Stimulated activated CD8-positive, alpha-beta memory T cell treated with anti-CD3 and anti-CD28 coated beads, Interleukin-15, amount 100 ng/mL, for 48 hours (primary cell): ENCODE measurements around the gene TIE1.

Experiments
- DNase-seq, 2 donors: peaks; one replicate each; pipeline ENCODE4 v3.0.0-alpha.2; 2020; ENCODE audit warnings: low read depth in 2 of 2

Gene TIE1

DNA sequence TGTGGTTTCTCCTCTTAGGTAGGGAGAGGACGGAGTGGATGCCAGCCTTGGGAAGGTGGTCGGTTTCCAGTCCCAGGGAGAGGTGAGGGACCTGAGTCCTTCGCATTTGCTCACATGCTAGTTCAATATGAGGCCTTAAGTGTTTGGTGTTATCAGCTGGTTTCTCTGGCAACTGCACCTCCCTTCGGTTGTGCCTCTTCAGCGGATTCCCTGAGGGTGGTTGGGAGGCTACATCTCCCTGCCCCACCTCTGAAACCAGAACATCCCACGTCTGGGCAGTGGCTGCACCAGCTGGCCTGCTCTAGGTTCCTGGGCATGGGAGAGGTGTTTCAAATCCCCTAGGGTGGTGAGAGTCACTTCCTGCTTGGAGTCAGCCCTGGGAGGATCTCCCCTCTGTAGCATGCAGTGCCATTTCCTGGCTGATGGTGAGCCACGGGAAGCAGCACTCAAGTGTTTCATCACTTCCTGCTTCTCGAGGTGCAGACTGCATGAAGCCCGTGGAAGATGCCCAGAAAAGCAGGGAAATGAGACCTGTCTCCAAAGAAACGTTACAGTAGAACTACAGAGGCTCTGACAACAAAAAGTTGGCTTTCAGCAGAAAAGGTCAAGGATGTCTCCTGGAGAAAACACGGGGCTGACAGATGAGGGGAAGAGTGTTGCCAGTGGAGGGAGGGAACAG, 26.5 kb upstream of the TIE1 start:
- peak in 1 of 2 donors; percentile 9 for DNase-seq

DNA sequence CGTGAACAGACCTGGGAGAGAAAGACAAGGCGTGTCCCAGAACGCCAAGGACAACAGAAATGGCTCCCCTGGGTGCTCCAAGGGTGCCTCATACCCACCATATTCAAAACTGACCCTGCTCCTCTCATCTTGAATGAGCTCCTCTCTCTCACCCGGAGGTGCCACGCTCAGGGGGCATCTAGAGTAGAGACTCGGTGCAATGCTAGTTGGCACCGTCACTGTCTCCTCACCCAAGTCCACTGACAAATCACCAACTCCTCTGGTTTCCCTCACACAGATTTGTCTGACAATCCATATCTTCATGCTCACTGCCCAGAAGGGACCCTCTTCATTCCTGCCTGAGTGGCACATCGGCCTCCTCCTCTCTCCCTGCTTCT, 26.0 kb upstream of the TIE1 start:
- DNase-seq = no peak

DNA sequence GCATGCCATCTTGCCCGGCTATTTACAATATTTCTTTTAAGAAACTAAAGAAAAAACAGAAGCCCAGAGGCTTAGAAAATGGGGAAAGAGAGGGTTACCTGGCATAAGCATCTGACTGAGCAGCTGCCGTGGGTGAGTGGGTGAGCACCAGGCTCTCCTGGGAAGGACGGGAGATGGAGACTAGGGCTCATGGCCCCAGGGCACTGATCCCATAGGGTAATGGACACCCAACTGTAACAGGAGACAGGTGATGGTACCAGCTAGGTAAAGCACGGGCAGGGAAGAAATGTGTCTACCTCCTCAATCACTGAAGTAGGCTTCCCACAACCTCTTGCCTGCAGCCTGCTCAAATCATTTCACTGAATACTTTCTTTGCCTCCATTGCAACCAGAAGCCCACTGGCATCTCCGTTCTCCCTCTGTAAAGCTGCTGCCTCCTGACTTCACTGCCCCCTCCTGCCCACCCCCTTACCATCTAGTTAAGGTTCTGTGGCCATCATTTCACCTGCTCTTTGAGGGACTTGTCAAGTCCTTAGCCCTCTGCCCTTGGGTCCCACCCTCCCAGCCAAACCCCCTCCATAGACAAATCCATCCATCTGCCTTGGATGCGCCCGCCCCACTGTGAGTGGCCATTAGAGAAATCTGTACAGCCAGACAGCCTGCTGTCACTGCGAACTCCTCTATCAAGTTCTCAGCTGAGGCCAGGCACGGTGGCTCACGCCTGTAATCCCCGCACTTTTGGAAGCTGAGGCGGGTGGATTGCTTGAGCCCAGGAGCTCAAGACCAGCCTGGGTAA, 24.8 kb upstream of the TIE1 start:
- no peak for DNase-seq

DNA sequence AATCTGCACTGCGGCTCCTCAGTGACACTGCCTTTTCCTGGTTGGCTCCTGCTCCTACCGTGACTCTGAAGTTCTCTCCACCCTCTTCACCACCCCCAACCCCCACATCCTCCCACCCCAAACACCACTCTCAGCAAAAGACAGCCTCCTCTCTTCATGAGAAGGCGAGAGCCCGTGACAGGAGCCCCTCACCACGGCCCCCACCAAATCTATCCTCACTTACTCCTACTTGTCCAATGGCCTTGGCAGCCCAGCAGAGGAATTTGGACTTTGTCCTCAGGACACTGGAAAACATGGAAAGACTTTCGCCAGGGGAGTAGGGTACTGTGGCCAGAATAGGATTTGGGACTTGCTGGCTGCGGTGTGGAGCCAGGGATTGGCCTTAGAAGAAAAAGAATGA, 24.1 kb upstream of the TIE1 start:
- DNase-seq = no peak

DNA sequence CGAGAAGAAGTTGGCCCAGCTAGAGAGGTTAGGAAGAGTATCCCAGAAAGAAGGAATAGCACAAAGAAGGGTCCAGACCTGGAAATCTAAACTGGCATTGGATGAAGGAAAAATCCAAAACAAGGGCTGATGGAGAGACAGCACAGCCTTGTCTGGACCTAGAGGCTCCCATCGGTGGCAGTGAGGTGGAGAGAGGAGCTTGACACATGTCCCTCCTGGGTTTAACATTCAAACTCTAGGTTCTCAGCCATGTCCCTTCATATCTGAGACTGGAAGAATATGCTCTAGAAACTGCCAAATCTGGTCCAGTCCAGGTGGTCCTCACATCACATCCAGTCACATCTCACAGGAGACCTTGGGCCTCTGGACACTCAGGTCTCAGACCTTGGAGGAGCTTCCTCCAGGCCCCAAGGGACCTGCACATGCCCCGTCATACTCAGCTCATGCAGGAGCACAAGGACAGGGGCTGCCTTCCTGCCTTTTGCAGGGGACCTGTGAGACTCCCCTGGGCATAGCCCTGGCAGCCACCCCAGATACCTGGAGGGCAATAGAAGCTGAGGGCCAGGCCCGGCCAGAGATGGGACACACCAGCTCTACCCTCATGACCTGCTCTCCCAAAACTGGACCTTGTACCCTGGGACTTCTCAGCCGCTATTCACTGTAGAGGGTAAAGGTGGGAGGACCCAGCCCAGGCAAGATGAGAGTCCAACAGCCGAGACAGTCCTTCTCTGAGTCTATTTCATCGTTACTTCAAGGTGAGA, 23.5 kb upstream of the TIE1 start:
- no peak for DNase-seq

DNA sequence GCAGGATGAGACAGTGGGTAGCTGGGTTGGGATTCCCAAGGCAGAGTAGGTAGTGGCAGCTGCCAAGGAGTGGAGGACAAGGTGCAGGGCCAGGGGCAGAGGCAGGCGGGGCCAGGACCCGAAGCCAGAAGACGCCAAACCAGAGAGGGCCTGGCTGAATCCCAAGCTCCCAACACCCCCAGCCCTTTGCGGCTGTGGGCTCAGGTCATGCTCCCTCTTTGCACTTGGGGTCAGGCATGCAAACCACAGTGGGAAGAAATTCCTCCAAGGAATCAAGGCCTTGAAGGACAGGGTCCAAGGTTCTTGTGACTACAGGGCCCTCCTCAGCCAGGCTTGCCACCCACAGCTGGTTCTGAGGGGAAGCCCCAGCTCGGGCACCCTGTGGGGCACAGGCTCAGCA, 21.6 kb upstream of the TIE1 start:
- DNase-seq = no peak

DNA sequence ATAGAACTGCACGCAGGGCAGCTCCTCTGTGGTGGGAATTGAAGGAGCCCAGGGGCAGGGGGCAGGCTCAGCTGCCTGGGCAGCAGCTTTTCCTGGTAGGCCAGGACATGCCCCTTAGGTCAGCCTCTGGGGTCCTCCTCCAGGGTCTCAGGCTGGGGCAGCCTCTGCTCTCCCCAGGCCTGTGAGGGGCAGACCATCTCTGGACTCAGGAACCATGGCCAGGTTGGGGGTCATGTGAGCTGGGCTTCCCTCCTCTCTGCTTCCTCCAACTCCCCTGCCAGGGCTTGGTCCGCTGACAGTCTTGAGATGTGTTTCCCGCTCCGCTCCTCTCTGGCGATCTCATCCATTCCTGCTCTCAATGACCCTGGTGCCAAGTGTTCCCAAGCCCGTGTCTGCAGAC, 21.1 kb upstream of the TIE1 start:
- DNase-seq = no peak

DNA sequence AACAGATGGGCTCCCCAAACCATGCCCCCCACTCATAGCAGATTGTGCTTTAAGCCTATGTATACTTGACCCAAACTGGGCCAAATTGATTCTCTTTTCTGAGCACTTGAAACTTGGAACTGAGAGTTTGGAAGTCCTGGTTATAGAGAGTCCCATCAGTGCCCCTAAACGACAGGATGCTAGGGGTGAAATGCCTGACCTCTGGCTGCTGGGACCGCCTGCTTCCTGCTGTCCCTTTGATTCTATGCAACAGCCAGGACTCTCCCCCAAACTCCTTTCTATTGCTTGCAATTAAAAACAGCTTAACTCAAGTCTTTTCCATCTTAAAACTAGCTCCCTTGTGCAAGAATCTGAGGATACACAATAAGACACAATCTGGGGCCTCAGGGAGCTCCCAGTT, 20.1 kb upstream of the TIE1 start:
- no peak for DNase-seq

DNA sequence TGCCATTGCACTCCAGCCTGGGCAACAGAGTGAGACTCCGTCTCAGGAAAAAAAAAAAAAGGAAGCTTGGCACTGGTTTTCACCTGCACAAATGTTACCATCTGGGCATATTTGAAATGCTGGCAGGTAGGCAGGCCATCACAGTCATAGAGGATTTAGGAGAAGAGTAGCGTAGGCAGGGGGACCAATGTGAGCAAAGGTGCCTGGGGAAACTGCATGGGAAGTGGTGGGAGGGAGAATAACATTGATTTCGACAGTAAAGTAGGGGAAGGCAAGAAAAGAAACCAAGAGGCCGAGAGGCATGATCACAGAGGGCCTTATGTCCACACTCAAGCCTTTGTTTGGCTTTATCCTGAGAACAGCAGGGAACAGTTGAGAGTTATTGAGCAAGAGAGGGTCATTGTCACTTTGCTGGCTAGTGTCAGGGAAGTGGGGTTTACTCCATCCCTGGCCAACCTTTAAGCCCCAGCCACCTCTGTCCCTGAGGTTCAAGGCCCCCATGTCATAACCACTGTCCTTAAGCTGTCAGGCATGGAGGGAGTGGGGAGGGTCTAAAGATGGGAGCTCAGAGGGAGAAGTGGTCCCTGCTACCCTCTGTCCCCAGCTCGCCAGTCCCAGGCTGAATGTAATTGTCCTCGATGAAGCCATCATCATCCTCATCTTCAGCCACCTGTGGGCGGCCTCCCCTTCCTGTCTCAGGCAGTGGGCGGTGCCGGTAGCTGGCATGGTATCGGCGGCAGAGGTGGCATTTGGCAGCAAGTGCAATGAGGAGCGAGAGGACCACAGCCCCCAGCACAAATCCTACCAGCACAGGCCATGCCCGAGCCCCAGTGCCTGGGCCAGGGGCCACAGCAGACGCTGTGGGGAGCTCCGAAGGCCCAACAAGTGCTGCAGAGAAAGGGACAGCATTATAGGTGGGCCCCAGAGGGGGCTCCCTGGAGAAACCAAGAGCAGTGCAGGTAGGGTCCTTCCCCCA, 18.3 kb upstream of the TIE1 start:
- DNase-seq = no peak

DNA sequence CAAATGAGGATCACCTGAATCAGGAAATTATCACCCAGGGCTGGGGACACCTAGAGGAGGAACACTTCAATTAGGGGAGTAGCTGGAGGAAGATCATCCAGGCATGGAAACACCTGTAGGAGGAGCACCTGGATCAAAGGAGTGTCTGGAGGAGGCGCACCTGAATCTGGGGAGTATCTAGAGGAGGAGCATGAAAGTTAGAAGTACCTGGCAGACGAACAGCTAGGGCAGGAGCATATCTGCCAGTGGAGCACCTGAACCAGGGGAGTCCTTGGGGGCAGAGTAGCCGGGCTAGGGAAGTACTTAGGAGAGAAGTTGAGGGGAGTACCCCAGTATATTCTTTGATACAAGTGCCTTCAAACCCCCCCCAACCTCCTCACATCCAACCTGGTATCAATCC, 16.7 kb upstream of the TIE1 start:
- DNase-seq = no peak

DNA sequence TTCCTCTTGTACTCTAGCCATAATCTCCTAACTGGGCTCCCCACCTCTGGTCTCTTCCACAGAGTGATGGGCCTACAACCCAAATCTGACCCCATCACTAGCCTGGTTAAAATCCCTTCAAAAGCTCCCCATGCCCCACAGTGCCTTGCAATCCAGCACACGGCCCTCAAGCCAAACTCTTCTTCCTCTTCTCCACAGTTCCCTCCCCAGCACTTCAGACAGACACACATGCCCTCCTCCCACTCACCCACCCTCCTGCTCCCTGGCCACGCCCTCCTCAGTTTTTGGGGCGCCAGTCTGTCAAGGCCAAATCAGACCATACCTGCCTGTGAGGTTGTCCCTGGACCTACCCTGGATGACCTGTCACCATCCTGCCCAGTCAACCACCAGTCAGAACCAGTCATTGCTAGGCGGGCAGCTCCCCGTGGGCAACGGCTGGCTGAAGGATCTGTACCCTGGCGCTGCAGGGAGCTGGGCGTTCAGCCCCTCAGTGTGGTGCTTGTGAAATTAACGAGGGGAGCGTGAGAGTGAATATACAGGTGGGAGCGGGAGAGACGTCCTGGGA, 16.2 kb upstream of the TIE1 start:
- no peak for DNase-seq

DNA sequence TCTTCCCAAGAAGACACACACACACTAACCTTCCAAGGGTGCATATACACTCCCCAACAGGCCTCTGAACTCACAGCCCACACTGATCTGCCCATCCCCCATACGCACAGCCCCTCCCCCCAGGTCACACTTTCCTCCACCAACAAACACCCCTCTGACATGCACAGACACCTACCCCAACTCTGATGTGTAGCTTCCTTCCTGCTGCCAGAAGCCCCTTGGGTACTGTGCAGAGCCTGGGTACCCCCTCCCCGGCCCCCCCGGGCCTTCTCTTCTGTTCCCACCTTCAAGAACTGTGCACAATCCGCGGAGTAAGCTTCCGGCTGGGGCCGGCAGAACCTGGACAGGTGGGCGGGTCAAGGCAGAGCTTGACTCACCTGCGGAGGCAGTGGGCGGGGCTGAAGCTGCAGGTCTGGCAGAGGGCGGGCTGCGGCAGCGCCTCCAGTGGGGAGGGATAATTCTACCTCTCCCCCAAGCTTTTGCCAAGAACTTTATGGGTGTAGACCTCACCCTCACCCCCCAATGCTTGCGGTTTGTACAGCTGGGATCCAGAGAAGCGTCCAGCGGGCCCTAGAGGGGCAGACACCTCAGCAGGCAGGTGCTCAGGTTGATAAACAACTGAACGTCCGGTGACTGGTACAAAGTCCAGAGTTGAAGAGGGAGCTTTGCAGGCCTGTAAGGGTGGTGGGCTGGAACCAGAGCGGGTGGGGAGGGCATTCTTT, 15.4 kb upstream of the TIE1 start, which contains the start of gene C1orf210:
TSS of gene C1orf210 (minus strand) at position 313 of the 722 bp plus-strand sequence. CDS start 2,311 bp downstream, outside the sequence.
- no peak for DNase-seq

DNA sequence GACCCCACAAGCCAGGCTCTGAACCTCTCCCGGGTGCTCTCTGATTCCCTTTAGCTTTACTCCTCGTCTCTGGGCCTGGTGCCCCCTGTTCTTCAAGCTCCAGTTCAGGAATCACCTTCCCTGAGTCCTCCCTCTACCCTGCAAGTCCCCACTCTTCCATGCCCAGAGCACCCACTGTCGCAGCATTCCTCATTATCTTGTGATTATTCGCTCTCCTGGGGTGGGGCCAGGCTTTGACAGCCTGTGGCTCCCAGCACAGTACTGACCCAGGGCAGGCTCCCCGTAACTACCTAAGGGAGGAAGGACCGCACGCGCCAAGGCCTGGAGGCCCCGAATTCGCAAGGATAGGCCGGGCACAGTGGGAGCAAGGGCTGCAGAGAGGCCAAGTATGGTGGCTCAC, 14.7 kb upstream of the TIE1 start:
- no peak for DNase-seq

DNA sequence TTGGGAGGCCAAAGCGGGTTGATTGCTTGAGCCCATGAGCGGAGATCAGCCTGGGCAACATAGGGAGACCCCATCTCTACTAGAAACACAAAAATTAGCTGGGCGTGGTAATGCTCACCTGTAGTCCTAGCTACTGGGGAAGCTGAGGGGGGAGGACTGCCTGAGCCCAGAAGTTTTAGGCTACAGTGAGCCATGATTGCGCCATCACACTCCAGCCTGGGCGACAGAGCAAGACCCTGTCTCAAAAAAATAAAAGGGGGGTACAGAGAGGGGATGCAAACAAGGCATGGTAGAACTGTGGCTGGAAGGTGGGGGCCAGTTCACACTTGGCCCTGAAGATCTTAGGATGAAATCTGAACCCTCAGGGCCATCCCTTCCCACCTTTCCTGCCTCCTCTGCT, 14.2 kb upstream of the TIE1 start:
- no peak for DNase-seq

DNA sequence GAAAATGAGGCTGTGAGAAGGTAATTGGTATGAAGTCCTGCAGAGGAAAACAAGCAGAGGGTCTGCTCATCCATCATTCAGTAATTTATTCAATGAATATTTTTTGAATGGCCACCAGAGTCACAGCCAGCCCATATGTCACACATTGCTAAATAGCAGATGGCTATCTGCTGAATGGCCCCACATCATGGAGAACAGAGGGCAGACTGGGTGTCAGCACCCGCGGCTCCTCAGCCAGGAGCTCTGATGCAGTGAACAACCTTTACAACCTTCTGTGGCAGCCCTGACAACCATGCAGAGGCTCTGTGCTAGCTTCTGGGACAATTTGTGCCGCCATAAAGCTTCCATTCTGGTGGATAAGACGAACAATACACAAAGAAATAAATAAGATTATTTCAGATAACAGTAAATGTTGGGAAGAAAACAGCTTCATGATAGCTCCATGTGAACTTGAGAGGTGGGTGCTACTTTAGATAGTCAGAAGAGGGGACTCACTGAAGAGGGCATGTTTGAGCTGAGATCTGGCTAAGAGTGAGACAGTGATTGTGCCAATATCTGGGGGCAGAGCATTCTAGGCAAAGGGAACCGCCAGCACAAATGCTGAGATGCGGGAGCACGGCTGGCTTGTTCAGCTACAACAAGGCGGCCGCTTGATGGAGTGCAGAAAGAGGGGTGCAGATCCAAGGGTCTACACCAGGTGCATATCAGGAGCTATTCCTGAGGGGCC, 12.6 kb upstream of the TIE1 start:
- no peak for DNase-seq

DNA sequence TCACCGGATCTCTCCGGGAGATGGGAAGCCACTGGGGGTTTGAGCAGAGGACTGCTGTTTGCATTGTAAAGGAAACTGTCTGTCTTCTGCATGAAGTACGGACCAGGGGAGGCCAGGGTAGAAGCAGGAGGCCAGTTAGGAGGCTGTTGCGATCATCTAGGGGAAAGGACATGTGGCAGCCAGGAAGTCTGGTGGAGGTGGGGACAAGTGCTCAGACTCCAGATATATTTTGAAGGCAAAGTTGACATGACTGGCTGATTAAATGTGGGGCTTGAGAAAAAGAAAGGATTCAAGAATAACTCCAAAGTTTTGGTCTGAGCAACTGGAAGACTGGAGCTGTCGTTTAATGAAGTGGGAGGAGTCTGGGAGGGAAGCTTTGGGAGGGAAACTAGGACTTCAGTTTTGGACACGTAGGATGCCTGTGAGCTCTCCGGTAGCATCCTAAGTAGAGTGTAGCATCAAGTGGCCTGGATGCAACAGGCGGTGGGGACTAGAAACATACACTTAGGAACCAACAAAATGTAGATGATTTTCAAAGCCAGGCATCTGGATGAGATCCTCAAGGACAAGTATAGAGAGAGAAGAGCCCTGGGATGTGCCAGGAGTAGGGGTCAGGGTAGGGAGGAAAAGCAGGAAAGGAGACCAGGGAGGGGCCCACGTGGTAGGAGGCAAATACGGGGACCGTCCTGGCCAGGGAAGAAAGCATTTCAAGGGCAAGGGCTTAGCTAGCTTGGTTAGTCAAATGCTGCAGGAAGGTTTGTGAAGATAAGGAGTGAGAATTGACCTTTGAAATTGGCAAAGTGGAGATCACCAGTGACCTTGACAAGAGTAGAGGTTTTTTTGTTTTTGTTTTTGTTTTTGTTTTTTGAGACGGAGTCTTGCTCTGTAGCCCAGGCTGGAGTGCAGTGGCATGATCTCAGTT, 11.7 kb upstream of the TIE1 start:
- no peak for DNase-seq

DNA sequence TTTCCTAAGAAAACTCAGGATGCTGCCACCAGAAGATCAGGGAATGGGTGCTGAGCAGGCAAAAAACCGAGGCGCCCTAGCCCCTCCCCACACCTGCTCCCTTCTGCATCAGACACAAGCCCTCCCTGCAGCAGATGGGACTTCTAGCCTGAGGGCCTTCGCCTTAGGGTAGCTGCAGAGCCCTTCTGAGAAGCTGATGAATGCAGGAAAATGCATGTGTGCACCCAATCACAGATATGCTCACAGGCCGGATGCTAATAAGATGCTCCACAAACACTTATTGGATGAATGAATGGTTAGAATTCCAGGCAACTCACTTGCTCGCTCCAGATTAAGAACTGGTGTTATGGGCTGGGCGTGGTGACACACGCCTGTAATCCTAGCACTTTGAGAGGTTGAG, 8.6 kb upstream of the TIE1 start:
- no peak for DNase-seq

DNA sequence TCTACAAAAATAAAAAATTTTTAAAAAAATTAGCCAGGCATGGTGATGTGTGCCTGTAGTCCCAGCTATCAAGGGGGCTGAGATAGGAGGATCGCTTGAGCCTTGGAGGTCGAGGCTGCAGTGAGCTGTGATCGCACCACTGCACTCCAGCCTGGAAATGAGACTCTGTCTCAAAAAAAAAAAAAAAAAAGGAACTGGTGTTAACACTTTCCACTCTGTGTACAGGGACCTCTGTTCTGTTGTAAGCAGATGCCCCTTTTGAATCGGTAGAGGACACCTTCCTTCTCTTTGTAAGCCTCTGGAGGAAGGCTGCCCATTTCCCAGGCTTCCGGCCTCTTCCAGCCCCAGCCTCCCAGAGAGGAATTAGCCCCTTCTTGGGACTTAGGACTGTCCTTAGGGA, 8.1 kb upstream of the TIE1 start:
- no peak for DNase-seq

DNA sequence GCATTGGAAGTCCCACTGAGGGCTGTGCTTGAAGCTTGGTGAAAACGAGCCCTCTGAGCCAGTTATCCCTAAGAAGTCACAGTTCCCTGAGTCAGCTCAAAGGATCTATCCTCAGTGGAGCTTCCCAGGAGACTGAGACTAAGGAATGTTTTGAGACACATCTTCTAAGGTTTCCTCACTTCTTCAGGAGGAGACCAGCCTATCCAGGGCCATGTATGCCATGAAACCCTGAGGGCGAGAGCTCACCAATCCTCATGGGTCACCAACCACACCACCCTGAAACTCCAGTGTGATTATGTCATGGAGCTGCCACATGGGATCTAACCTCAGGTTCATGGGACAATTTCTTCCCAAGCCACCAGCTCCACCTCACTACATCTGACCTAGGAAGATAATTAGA, 7.6 kb upstream of the TIE1 start:
- DNase-seq = no peak
